ENCODE measurements around the gene ATP1B1. TPM values are rescaled to one million over a fixed set of nuclear protein-coding genes. Genes with fewer than 3 reads are reported as not detected.

The ATP1B1 gene
- total and polyA plus RNA-seq, 2 of the 8 experiments (the other 6 are each of a cell fraction or from before 2014, with no cell fraction given): 16.3 to 76.5 TPM

DNA sequence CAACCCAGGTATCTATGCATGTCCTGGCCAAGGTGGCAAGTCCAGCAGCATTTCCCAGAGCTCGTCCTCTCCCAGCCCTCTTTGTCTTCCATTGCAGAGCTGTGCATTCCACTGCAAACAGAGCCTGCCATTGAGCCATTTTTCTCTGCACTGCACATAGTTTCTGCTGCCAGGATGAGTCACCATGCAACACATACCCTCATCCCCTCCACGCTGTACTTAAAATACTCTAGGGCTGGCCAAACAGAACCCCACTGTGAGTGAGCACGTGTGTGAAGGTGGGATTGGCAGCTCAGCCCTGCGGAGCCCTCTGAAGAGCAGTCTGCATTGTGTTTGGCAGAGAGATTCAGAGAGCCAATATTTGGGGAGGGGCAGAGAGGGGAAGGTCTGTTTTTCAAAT, 3.9 kb upstream of the ATP1B1 start (continued):
- TF ChIP-seq, protein P1, sequence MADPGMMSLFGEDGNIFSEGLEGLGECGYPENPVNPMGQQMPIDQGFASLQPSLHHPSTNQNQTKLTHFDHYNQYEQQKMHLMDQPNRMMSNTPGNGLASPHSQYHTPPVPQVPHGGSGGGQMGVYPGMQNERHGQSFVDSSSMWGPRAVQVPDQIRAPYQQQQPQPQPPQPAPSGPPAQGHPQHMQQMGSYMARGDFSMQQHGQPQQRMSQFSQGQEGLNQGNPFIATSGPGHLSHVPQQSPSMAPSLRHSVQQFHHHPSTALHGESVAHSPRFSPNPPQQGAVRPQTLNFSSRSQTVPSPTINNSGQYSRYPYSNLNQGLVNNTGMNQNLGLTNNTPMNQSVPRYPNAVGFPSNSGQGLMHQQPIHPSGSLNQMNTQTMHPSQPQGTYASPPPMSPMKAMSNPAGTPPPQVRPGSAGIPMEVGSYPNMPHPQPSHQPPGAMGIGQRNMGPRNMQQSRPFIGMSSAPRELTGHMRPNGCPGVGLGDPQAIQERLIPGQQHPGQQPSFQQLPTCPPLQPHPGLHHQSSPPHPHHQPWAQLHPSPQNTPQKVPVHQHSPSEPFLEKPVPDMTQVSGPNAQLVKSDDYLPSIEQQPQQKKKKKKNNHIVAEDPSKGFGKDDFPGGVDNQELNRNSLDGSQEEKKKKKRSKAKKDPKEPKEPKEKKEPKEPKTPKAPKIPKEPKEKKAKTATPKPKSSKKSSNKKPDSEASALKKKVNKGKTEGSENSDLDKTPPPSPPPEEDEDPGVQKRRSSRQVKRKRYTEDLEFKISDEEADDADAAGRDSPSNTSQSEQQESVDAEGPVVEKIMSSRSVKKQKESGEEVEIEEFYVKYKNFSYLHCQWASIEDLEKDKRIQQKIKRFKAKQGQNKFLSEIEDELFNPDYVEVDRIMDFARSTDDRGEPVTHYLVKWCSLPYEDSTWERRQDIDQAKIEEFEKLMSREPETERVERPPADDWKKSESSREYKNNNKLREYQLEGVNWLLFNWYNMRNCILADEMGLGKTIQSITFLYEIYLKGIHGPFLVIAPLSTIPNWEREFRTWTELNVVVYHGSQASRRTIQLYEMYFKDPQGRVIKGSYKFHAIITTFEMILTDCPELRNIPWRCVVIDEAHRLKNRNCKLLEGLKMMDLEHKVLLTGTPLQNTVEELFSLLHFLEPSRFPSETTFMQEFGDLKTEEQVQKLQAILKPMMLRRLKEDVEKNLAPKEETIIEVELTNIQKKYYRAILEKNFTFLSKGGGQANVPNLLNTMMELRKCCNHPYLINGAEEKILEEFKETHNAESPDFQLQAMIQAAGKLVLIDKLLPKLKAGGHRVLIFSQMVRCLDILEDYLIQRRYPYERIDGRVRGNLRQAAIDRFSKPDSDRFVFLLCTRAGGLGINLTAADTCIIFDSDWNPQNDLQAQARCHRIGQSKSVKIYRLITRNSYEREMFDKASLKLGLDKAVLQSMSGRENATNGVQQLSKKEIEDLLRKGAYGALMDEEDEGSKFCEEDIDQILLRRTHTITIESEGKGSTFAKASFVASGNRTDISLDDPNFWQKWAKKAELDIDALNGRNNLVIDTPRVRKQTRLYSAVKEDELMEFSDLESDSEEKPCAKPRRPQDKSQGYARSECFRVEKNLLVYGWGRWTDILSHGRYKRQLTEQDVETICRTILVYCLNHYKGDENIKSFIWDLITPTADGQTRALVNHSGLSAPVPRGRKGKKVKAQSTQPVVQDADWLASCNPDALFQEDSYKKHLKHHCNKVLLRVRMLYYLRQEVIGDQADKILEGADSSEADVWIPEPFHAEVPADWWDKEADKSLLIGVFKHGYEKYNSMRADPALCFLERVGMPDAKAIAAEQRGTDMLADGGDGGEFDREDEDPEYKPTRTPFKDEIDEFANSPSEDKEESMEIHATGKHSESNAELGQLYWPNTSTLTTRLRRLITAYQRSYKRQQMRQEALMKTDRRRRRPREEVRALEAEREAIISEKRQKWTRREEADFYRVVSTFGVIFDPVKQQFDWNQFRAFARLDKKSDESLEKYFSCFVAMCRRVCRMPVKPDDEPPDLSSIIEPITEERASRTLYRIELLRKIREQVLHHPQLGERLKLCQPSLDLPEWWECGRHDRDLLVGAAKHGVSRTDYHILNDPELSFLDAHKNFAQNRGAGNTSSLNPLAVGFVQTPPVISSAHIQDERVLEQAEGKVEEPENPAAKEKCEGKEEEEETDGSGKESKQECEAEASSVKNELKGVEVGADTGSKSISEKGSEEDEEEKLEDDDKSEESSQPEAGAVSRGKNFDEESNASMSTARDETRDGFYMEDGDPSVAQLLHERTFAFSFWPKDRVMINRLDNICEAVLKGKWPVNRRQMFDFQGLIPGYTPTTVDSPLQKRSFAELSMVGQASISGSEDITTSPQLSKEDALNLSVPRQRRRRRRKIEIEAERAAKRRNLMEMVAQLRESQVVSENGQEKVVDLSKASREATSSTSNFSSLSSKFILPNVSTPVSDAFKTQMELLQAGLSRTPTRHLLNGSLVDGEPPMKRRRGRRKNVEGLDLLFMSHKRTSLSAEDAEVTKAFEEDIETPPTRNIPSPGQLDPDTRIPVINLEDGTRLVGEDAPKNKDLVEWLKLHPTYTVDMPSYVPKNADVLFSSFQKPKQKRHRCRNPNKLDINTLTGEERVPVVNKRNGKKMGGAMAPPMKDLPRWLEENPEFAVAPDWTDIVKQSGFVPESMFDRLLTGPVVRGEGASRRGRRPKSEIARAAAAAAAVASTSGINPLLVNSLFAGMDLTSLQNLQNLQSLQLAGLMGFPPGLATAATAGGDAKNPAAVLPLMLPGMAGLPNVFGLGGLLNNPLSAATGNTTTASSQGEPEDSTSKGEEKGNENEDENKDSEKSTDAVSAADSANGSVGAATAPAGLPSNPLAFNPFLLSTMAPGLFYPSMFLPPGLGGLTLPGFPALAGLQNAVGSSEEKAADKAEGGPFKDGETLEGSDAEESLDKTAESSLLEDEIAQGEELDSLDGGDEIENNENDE (IDR thresholded peaks at IDR 0.05; ENCODE audit: insufficient replicate concordance, low read length): no peak
- TF ChIP-seq RBBP5 (IDR thresholded peaks at IDR 0.05; ENCODE audit: borderline replicate concordance, low read depth, low read length): no peak

Data from H1 (cell line).